ENCODE data around the gene C1orf210. TPM values are rescaled to one million over a fixed set of nuclear protein-coding genes. Genes with fewer than 3 reads are reported as not detected.

Gene C1orf210
- total and polyA plus RNA-seq, 5 donors, result 0.07 TPM; not detected in 4

- whole genome bisulfite sequencing, result 86% methylated on average over 2 of the region's 2 CpGs
- Histone ChIP-seq H3K4me3 (ENCODE audit: low read length) (no peak overlapping the region), H3K9me3 (ENCODE audit: control insufficient read depth, low read length) (no peaks in the 10 kb centered on the region), H3K27ac (ENCODE audit: low read length) (no peak overlapping the region), H3K4me1 (ENCODE audit: control insufficient read depth, insufficient read depth, low read length) (peaks cover 7% of the 10 kb centered on the region), H3K27me3 (ENCODE audit: control insufficient read depth, insufficient read depth) (no peaks in the 10 kb centered on the region)
- ATAC-seq, result no peak
- intact Hi-C loops (cut with DNase I), result loop anchor here in 1 of 4 donors (5.0 kb wide), 1 partner anchor 41 kb away; no protein-coding TSS in a partner anchor
- DNase-seq, result no peak
These were observed 7.8 kb upstream of the C1orf210 start for GRCh38 chr1:43293176-43293575.

DNA sequence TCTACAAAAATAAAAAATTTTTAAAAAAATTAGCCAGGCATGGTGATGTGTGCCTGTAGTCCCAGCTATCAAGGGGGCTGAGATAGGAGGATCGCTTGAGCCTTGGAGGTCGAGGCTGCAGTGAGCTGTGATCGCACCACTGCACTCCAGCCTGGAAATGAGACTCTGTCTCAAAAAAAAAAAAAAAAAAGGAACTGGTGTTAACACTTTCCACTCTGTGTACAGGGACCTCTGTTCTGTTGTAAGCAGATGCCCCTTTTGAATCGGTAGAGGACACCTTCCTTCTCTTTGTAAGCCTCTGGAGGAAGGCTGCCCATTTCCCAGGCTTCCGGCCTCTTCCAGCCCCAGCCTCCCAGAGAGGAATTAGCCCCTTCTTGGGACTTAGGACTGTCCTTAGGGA, 7.3 kb upstream of the C1orf210 start:
- H3K4me1 ChIP-seq (ENCODE audit: control insufficient read depth, insufficient read depth, low read length), result peaks cover 7% of the 10 kb centered on the region
- H3K27ac ChIP-seq (ENCODE audit: low read length), result no peak overlapping the region
- no peaks in the 10 kb centered on the region for H3K27me3 ChIP-seq (ENCODE audit: control insufficient read depth, insufficient read depth)
- DNase-seq (no peak), ATAC-seq (no peak)
- WGBS, result 76% methylated on average over 5 of the region's 5 CpGs
- H3K9me3 ChIP-seq (ENCODE audit: control insufficient read depth, low read length), result no peaks in the 10 kb centered on the region
- H3K4me3 ChIP-seq (ENCODE audit: low read length), result no peak overlapping the region
- intact Hi-C loops (cut with DNase I), result loop anchor here in 1 of 4 donors (5.0 kb wide), 1 partner anchor 40 kb away; no protein-coding TSS in a partner anchor

DNA sequence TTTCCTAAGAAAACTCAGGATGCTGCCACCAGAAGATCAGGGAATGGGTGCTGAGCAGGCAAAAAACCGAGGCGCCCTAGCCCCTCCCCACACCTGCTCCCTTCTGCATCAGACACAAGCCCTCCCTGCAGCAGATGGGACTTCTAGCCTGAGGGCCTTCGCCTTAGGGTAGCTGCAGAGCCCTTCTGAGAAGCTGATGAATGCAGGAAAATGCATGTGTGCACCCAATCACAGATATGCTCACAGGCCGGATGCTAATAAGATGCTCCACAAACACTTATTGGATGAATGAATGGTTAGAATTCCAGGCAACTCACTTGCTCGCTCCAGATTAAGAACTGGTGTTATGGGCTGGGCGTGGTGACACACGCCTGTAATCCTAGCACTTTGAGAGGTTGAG, 6.8 kb upstream of the C1orf210 start:
- no peak overlapping the region for H3K27ac ChIP-seq (ENCODE audit: low read length)
- WGBS, result 82% methylated on average over 7 of the region's 7 CpGs
- no peak overlapping the region for H3K4me3 ChIP-seq (ENCODE audit: low read length)
- intact Hi-C loops (cut with DNase I), result loop anchor here in 1 of 4 donors (5.0 kb wide), 1 partner anchor 40 kb away; no protein-coding TSS in a partner anchor
- ATAC-seq (no peak), DNase-seq (no peak)
- no peaks in the 10 kb centered on the region for H3K27me3 ChIP-seq (ENCODE audit: control insufficient read depth, insufficient read depth)
- H3K9me3 ChIP-seq (ENCODE audit: control insufficient read depth, low read length), result no peaks in the 10 kb centered on the region
- peaks cover 7% of the 10 kb centered on the region for H3K4me1 ChIP-seq (ENCODE audit: control insufficient read depth, insufficient read depth, low read length)

DNA sequence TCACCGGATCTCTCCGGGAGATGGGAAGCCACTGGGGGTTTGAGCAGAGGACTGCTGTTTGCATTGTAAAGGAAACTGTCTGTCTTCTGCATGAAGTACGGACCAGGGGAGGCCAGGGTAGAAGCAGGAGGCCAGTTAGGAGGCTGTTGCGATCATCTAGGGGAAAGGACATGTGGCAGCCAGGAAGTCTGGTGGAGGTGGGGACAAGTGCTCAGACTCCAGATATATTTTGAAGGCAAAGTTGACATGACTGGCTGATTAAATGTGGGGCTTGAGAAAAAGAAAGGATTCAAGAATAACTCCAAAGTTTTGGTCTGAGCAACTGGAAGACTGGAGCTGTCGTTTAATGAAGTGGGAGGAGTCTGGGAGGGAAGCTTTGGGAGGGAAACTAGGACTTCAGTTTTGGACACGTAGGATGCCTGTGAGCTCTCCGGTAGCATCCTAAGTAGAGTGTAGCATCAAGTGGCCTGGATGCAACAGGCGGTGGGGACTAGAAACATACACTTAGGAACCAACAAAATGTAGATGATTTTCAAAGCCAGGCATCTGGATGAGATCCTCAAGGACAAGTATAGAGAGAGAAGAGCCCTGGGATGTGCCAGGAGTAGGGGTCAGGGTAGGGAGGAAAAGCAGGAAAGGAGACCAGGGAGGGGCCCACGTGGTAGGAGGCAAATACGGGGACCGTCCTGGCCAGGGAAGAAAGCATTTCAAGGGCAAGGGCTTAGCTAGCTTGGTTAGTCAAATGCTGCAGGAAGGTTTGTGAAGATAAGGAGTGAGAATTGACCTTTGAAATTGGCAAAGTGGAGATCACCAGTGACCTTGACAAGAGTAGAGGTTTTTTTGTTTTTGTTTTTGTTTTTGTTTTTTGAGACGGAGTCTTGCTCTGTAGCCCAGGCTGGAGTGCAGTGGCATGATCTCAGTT, 3.7 kb upstream of the C1orf210 start:
- Histone ChIP-seq H3K9me3 (ENCODE audit: control insufficient read depth, low read length) (no peaks in the 10 kb centered on the region), H3K4me1 (ENCODE audit: control insufficient read depth, insufficient read depth, low read length) (peaks cover 4% of the 10 kb centered on the region), H3K4me3 (ENCODE audit: low read length) (no peak overlapping the region), H3K27ac (ENCODE audit: low read length) (no peak overlapping the region), H3K27me3 (ENCODE audit: control insufficient read depth, insufficient read depth) (no peaks in the 10 kb centered on the region)
- intact Hi-C loops (cut with DNase I), result no loop called here
- ATAC-seq (no peak), DNase-seq (no peak)
- 61% methylated on average over 12 of the region's 12 CpGs for WGBS

DNA sequence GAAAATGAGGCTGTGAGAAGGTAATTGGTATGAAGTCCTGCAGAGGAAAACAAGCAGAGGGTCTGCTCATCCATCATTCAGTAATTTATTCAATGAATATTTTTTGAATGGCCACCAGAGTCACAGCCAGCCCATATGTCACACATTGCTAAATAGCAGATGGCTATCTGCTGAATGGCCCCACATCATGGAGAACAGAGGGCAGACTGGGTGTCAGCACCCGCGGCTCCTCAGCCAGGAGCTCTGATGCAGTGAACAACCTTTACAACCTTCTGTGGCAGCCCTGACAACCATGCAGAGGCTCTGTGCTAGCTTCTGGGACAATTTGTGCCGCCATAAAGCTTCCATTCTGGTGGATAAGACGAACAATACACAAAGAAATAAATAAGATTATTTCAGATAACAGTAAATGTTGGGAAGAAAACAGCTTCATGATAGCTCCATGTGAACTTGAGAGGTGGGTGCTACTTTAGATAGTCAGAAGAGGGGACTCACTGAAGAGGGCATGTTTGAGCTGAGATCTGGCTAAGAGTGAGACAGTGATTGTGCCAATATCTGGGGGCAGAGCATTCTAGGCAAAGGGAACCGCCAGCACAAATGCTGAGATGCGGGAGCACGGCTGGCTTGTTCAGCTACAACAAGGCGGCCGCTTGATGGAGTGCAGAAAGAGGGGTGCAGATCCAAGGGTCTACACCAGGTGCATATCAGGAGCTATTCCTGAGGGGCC, 2.8 kb upstream of the C1orf210 start:
- DNase-seq (no peak), ATAC-seq (no peak)
- H3K27ac ChIP-seq (ENCODE audit: low read length), result no peak overlapping the region
- no peak overlapping the region for H3K4me3 ChIP-seq (ENCODE audit: low read length)
- intact Hi-C loops (cut with DNase I), result no loop called here
- peaks cover 2% of the 10 kb centered on the region for H3K4me1 ChIP-seq (ENCODE audit: control insufficient read depth, insufficient read depth, low read length)
- 89% methylated on average over 9 of the region's 9 CpGs for WGBS
- no peaks in the 10 kb centered on the region for H3K27me3 ChIP-seq (ENCODE audit: control insufficient read depth, insufficient read depth)
- H3K9me3 ChIP-seq (ENCODE audit: control insufficient read depth, low read length), result no peaks in the 10 kb centered on the region

GRCh38 chr1:43286533-43286932, 1.2 kb upstream of the C1orf210 start:
- peaks cover 2% of the 10 kb centered on the region for H3K4me1 ChIP-seq (ENCODE audit: control insufficient read depth, insufficient read depth, low read length)
- intact Hi-C loops (cut with DNase I), result no loop called here
- ATAC-seq, result no peak
- H3K4me3 ChIP-seq (ENCODE audit: low read length), result no peak overlapping the region
- H3K27me3 ChIP-seq (ENCODE audit: control insufficient read depth, insufficient read depth), result no peaks in the 10 kb centered on the region
- DNase-seq, result no peak
- no peak overlapping the region for H3K27ac ChIP-seq (ENCODE audit: low read length)
- 92% methylated on average over 5 of the region's 5 CpGs for WGBS
- no peaks in the 10 kb centered on the region for H3K9me3 ChIP-seq (ENCODE audit: control insufficient read depth, low read length)

GRCh38 chr1:43286115-43286514, 734 bp upstream of the C1orf210 start:
- Histone ChIP-seq H3K9me3 (ENCODE audit: control insufficient read depth, low read length) (no peaks in the 10 kb centered on the region), H3K4me1 (ENCODE audit: control insufficient read depth, insufficient read depth, low read length) (peaks cover 2% of the 10 kb centered on the region), H3K4me3 (ENCODE audit: low read length) (no peak overlapping the region), H3K27ac (ENCODE audit: low read length) (no peak overlapping the region), H3K27me3 (ENCODE audit: control insufficient read depth, insufficient read depth) (no peaks in the 10 kb centered on the region)
- intact Hi-C loops (cut with DNase I), result no loop called here
- DNase-seq (no peak), ATAC-seq (no peak)
- WGBS, result 91% methylated on average over 11 of the region's 11 CpGs

DNA sequence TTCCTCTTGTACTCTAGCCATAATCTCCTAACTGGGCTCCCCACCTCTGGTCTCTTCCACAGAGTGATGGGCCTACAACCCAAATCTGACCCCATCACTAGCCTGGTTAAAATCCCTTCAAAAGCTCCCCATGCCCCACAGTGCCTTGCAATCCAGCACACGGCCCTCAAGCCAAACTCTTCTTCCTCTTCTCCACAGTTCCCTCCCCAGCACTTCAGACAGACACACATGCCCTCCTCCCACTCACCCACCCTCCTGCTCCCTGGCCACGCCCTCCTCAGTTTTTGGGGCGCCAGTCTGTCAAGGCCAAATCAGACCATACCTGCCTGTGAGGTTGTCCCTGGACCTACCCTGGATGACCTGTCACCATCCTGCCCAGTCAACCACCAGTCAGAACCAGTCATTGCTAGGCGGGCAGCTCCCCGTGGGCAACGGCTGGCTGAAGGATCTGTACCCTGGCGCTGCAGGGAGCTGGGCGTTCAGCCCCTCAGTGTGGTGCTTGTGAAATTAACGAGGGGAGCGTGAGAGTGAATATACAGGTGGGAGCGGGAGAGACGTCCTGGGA, 753 bp downstream of the C1orf210 start:
- Histone ChIP-seq H3K9me3 (ENCODE audit: control insufficient read depth, low read length) (no peaks in the 10 kb centered on the region), H3K27ac (ENCODE audit: low read length) (no peak overlapping the region), H3K4me1 (ENCODE audit: control insufficient read depth, insufficient read depth, low read length) (no peaks in the 10 kb centered on the region), H3K4me3 (ENCODE audit: low read length) (no peak overlapping the region), H3K27me3 (ENCODE audit: control insufficient read depth, insufficient read depth) (no peaks in the 10 kb centered on the region)
- intact Hi-C loops (cut with DNase I), result no loop called here
- WGBS, result 86% methylated on average over 12 of the region's 12 CpGs
- no peak for ATAC-seq
- no peak for DNase-seq

GRCh38 chr1:43284065-43284464, 1.3 kb downstream of the C1orf210 start:
- Histone ChIP-seq H3K4me3 (ENCODE audit: low read length) (no peak overlapping the region), H3K9me3 (ENCODE audit: control insufficient read depth, low read length) (no peaks in the 10 kb centered on the region), H3K27me3 (ENCODE audit: control insufficient read depth, insufficient read depth) (no peaks in the 10 kb centered on the region), H3K27ac (ENCODE audit: low read length) (no peak overlapping the region), H3K4me1 (ENCODE audit: control insufficient read depth, insufficient read depth, low read length) (no peaks in the 10 kb centered on the region)
- intact Hi-C loops (cut with DNase I), result no loop called here
- 93% methylated on average over 3 of the region's 3 CpGs for WGBS
- DNase-seq (no peak), ATAC-seq (no peak)

DNA sequence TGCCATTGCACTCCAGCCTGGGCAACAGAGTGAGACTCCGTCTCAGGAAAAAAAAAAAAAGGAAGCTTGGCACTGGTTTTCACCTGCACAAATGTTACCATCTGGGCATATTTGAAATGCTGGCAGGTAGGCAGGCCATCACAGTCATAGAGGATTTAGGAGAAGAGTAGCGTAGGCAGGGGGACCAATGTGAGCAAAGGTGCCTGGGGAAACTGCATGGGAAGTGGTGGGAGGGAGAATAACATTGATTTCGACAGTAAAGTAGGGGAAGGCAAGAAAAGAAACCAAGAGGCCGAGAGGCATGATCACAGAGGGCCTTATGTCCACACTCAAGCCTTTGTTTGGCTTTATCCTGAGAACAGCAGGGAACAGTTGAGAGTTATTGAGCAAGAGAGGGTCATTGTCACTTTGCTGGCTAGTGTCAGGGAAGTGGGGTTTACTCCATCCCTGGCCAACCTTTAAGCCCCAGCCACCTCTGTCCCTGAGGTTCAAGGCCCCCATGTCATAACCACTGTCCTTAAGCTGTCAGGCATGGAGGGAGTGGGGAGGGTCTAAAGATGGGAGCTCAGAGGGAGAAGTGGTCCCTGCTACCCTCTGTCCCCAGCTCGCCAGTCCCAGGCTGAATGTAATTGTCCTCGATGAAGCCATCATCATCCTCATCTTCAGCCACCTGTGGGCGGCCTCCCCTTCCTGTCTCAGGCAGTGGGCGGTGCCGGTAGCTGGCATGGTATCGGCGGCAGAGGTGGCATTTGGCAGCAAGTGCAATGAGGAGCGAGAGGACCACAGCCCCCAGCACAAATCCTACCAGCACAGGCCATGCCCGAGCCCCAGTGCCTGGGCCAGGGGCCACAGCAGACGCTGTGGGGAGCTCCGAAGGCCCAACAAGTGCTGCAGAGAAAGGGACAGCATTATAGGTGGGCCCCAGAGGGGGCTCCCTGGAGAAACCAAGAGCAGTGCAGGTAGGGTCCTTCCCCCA, 2.9 kb downstream of the C1orf210 start:
- no peak for ATAC-seq

More for the DNA sequence above, 2.9 kb downstream of the C1orf210 start:
- intact Hi-C loops (cut with DNase I), result no loop called here
- Histone ChIP-seq H3K4me1 (ENCODE audit: control insufficient read depth, insufficient read depth, low read length) (no peaks in the 10 kb centered on the region), H3K27ac (ENCODE audit: low read length) (no peak overlapping the region), H3K4me3 (ENCODE audit: low read length) (no peak overlapping the region), H3K27me3 (ENCODE audit: control insufficient read depth, insufficient read depth) (no peaks in the 10 kb centered on the region), H3K9me3 (ENCODE audit: control insufficient read depth, low read length) (no peaks in the 10 kb centered on the region)
- DNase-seq, result no peak
- 87% methylated on average over 15 of the region's 15 CpGs for WGBS

Data from right cardiac atrium (tissue), 5 donors.